ENCODE data around the gene ACSBG1. TPM values are rescaled to one million over a fixed set of nuclear protein-coding genes. Genes with fewer than 3 reads are reported as not detected.

Gene ACSBG1
- total RNA-seq, 2 experiments from 2014 or later: not detected

- Mint-ChIP-seq H3K27ac (peak within 1 kb of the TSS; percentile 89), H3K4me3 (peak within 1 kb of the TSS; percentile 89), H3K9me3 (no peaks in the 10 kb centered on the region), H3K4me1 (ENCODE audit: low read depth) (peaks cover 41% of the 10 kb centered on the region), H3K27me3 (ENCODE audit: low read depth) (no peaks in the 10 kb centered on the region), H3K36me3 (ENCODE audit: low read depth) (peaks cover 17% of the 10 kb centered on the region)
- peak; percentile 100 for DNase-seq
- intact Hi-C loops (cut with micrococcal nuclease): loop anchor here (1.0 kb wide), 3 partner anchors 18 to 289 kb away; partner anchors contain the start of genes CIB2 and IREB2
- CTCF ChIA-PET: interaction anchor here (0.6 to 1.6 kb wide), 4 partner anchors 13 to 46 kb away, joined by 3 to 5 read pairs (median 4); partner anchors contain the start of gene CIB2
Measured at GRCh38 chr15:78149068-78149804, 85.1 kb downstream of the ACSBG1 start, which contains the start of gene IDH3A. IDH3A (plus strand) TSS chr15:78149362; CDS start chr15:78149404, 42 bp downstream.

GRCh38 chr15:78148392-78149067 lies 85.8 kb downstream of the ACSBG1 start:
- peaks cover 40% of the 10 kb centered on the region for H3K4me1 Mint-ChIP-seq (ENCODE audit: low read depth)
- H3K4me3 Mint-ChIP-seq: peak overlapping the region; percentile 89
- CTCF ChIA-PET: interaction anchor here (0.6 to 1.6 kb wide), 5 partner anchors 17 to 47 kb away, joined by 3 to 7 read pairs (median 5); partner anchors contain the start of gene CIB2
- H3K27me3 Mint-ChIP-seq (ENCODE audit: low read depth): no peaks in the 10 kb centered on the region
- intact Hi-C loops (cut with micrococcal nuclease): loop anchor here (1.0 kb wide), 3 partner anchors 17 to 290 kb away; partner anchors contain the start of genes CIB2 and IREB2
- H3K36me3 Mint-ChIP-seq (ENCODE audit: low read depth): peaks cover 17% of the 10 kb centered on the region
- H3K27ac Mint-ChIP-seq: peak overlapping the region; percentile 89
- DNase-seq: no peak
- no peaks in the 10 kb centered on the region for H3K9me3 Mint-ChIP-seq

- no peak for DNase-seq
- CTCF ChIA-PET: interaction anchor here (1.0 to 1.4 kb wide), 3 partner anchors 16 to 48 kb away, joined by 3 to 7 read pairs (median 5); no protein-coding TSS in a partner anchor
- no peaks in the 10 kb centered on the region for H3K9me3 Mint-ChIP-seq
- peaks cover 8% of the 10 kb centered on the region for H3K36me3 Mint-ChIP-seq (ENCODE audit: low read depth)
- intact Hi-C loops (cut with micrococcal nuclease): no loop called here
- H3K4me1 Mint-ChIP-seq (ENCODE audit: low read depth): peaks cover 31% of the 10 kb centered on the region
- no peaks in the 10 kb centered on the region for H3K27me3 Mint-ChIP-seq (ENCODE audit: low read depth)
- peak overlapping the region; percentile 51 for H3K4me3 Mint-ChIP-seq
- peak overlapping the region; percentile 46 for H3K27ac Mint-ChIP-seq
Measured at GRCh38 chr15:78147566-78147965, 86.8 kb downstream of the ACSBG1 start.

DNA sequence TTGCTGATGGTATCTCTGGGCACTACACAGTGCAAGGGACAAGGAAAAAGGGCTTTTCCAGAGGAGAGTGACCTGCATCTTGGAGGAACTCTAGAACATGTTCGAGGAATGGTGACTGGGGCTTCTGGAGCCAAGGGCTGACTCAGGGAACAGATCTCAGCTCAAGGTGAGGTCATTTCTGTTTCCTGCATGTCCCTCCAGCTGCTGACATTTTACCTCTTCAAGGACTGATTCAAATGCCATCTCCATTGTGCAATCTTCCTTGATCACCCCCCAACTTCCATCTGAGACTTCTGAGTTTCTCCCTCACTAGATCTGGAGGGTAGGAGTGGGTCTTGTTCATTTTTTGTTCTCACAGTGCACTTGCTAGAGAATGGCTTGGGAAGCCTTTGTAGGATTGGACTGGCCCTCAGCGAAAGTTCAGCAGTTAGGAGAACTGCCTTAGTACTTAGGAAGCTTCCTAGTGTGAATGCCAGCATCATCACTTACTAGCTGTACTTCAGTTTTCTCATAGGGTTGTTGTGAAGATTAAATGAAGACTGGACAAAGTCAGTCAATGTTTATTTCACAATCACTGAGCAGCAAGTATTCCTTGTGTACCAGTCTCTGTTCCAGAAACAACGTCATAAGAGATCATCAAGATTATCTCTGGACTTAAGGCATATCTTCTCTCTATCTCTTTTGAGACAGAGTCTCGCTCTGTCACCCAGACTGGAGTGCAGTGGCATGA lies 87.8 kb downstream of the ACSBG1 start:
- Mint-ChIP-seq H3K27ac (no peak overlapping the region), H3K4me3 (no peak overlapping the region)

GRCh38 chr15:78142332-78142731 lies 92.0 kb downstream of the ACSBG1 start:
- Mint-ChIP-seq H3K9me3 (no peaks in the 10 kb centered on the region), H3K4me3 (no peak overlapping the region), H3K27me3 (ENCODE audit: low read depth) (no peaks in the 10 kb centered on the region), H3K36me3 (ENCODE audit: low read depth) (no peaks in the 10 kb centered on the region), H3K27ac (no peak overlapping the region), H3K4me1 (ENCODE audit: low read depth) (peaks cover 2% of the 10 kb centered on the region)
- intact Hi-C loops (cut with micrococcal nuclease): no loop called here
- CTCF ChIA-PET: no interaction called here
- DNase-seq: no peak

More for the DNA sequence above, 87.8 kb downstream of the ACSBG1 start:
- no peak for DNase-seq
- intact Hi-C loops (cut with micrococcal nuclease): no loop called here
- Mint-ChIP-seq H3K4me1 (ENCODE audit: low read depth) (peaks cover 29% of the 10 kb centered on the region), H3K36me3 (ENCODE audit: low read depth) (peaks cover 7% of the 10 kb centered on the region), H3K9me3 (no peaks in the 10 kb centered on the region), H3K27me3 (ENCODE audit: low read depth) (no peaks in the 10 kb centered on the region)
- CTCF ChIA-PET: interaction anchor here (0.5 to 1.4 kb wide), 3 partner anchors 33 to 73 kb away, joined by 3 to 7 read pairs (median 3); no protein-coding TSS in a partner anchor

- no peak overlapping the region for H3K4me3 Mint-ChIP-seq
- no peaks in the 10 kb centered on the region for H3K27me3 Mint-ChIP-seq (ENCODE audit: low read depth)
- no peaks in the 10 kb centered on the region for H3K9me3 Mint-ChIP-seq
- H3K36me3 Mint-ChIP-seq (ENCODE audit: low read depth): no peaks in the 10 kb centered on the region
- no peak overlapping the region for H3K27ac Mint-ChIP-seq
- H3K4me1 Mint-ChIP-seq (ENCODE audit: low read depth): no peaks in the 10 kb centered on the region
- intact Hi-C loops (cut with micrococcal nuclease): no loop called here
- no peak for DNase-seq
- CTCF ChIA-PET: interaction anchor here (1.0 kb wide), 1 partner anchor 32 kb away, joined by 3 read pairs; no protein-coding TSS in a partner anchor
Measured at GRCh38 chr15:78140292-78140691, 94.1 kb downstream of the ACSBG1 start.

DNA sequence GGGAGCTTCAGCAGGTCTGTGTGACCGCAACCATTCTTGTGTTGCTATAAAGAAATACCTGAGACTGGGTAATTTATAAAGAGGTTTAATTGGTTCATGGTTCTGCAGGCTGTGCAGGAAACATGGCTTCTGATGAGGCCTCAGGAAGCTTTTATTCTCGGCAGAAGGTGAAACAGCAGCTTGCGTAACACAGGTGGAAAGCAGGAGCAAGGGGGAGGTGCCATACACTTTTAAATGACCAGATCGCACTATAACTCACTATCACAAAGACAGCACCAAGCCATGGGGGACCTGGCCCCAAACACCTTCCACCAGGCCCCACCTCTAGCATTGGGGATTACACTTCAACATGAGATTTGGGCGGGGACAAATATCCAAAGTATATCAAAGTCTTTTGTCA lies 94.8 kb downstream of the ACSBG1 start:
- H3K27ac Mint-ChIP-seq: no peak overlapping the region

DNA sequence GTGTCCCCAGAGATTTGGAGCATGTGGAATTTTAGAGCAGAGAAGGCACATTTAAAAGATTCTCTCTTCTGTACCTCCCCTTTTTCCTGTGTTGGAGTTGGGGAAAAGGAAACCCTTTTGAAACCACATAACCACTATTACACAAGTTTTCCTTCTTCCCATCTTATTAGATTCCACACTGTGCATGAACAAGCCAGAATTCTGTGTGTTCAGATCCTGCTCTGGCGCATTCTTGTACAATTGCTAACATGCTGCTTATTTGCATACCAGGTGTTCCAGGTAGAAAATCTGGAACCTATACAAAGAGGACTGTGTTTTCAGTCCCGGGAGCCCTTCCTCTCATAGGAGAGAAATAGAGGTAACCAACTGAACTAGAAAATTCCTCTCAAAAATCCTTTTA lies 100.6 kb downstream of the ACSBG1 start:
- H3K4me3 Mint-ChIP-seq: no peak overlapping the region
- peaks cover 17% of the 10 kb centered on the region for H3K4me1 Mint-ChIP-seq (ENCODE audit: low read depth)
- H3K27ac Mint-ChIP-seq: no peak overlapping the region
- no peaks in the 10 kb centered on the region for H3K36me3 Mint-ChIP-seq (ENCODE audit: low read depth)
- CTCF ChIA-PET: interaction anchor here (4.1 kb wide), 1 partner anchor 62 kb away, joined by 13 read pairs; no protein-coding TSS in a partner anchor
- no peak for DNase-seq
- no peaks in the 10 kb centered on the region for H3K27me3 Mint-ChIP-seq (ENCODE audit: low read depth)
- no peaks in the 10 kb centered on the region for H3K9me3 Mint-ChIP-seq
- intact Hi-C loops (cut with micrococcal nuclease): loop anchor here (5.0 kb wide), 1 partner anchor 34 kb away; no protein-coding TSS in a partner anchor

More for the DNA sequence above, 94.8 kb downstream of the ACSBG1 start:
- intact Hi-C loops (cut with micrococcal nuclease): no loop called here
- no peak for DNase-seq
- H3K4me1 Mint-ChIP-seq (ENCODE audit: low read depth): no peaks in the 10 kb centered on the region
- no peaks in the 10 kb centered on the region for H3K36me3 Mint-ChIP-seq (ENCODE audit: low read depth)
- H3K9me3 Mint-ChIP-seq: no peaks in the 10 kb centered on the region
- no peak overlapping the region for H3K4me3 Mint-ChIP-seq
- no peaks in the 10 kb centered on the region for H3K27me3 Mint-ChIP-seq (ENCODE audit: low read depth)
- CTCF ChIA-PET: interaction anchor here (1.0 to 1.3 kb wide), 2 partner anchors 31 to 56 kb away, joined by 3 to 10 read pairs; no protein-coding TSS in a partner anchor

- CTCF ChIA-PET: interaction anchor here (0.5 to 3.8 kb wide), 23 partner anchors 11 to 584 kb away, joined by 3 to 59 read pairs (median 4); partner anchors contain the start of gene IDH3A
- H3K4me1 Mint-ChIP-seq (ENCODE audit: low read depth): peaks cover 17% of the 10 kb centered on the region
- intact Hi-C loops (cut with micrococcal nuclease): loop anchor here (1.0 to 5.0 kb wide), 4 partner anchors 18 to 110 kb away; partner anchors contain the start of gene IDH3A
- H3K27ac Mint-ChIP-seq: peak within 1 kb of the TSS; percentile 47
- H3K4me3 Mint-ChIP-seq: peak within 1 kb of the TSS; percentile 81
- peak; percentile 73 for DNase-seq
- H3K27me3 Mint-ChIP-seq (ENCODE audit: low read depth): no peaks in the 10 kb centered on the region
- no peaks in the 10 kb centered on the region for H3K9me3 Mint-ChIP-seq
- H3K36me3 Mint-ChIP-seq (ENCODE audit: low read depth): no peaks in the 10 kb centered on the region
Measured at GRCh38 chr15:78131295-78132061, 102.9 kb downstream of the ACSBG1 start, which contains the start of gene CIB2. CIB2 (minus strand) TSS chr15:78131445; CDS start chr15:78131215, 230 bp downstream.

GRCh38 chr15:78130466-78131294 lies 103.7 kb downstream of the ACSBG1 start:
- Mint-ChIP-seq H3K4me3 (peak overlapping the region; percentile 75), H3K9me3 (no peaks in the 10 kb centered on the region), H3K27ac (no peak overlapping the region), H3K27me3 (ENCODE audit: low read depth) (no peaks in the 10 kb centered on the region), H3K4me1 (ENCODE audit: low read depth) (peaks cover 17% of the 10 kb centered on the region), H3K36me3 (ENCODE audit: low read depth) (no peaks in the 10 kb centered on the region)
- CTCF ChIA-PET: interaction anchor here (0.5 to 3.8 kb wide), 20 partner anchors 10 to 172 kb away, joined by 3 to 59 read pairs (median 4); no protein-coding TSS in a partner anchor
- no peak for DNase-seq
- intact Hi-C loops (cut with micrococcal nuclease): loop anchor here (1.0 to 5.0 kb wide), 4 partner anchors 19 to 111 kb away; partner anchors contain the start of gene IDH3A
